H1 (cell line): Measurements from ENCODE around the gene FOXK1. TPM values are rescaled to one million over a fixed set of nuclear protein-coding genes. Genes with fewer than 3 reads are reported as not detected.
"Not testable (repeated sequence)": the region's sequence is repeated elsewhere in the genome, so short reads cannot be mapped to it uniquely, and the experiment has no call there.

ENCODE experiments used
- CTCF ChIA-PET: fragments of 300-600 bp; sonication (Branson Sonifier 250); formaldehyde crosslinking; loops from one replicate; lab custom pipeline; 2021; ENCODE audit not compliant: partially characterized antibody; lab: Charles Lee
- POLR2A ChIA-PET: fragments of 300-600 bp; sonication (Branson Sonifier 250); formaldehyde crosslinking; loops from one replicate; lab custom pipeline; 2021; ENCODE audit warnings: inconsistent platforms; ENCODE audit not compliant: partially characterized antibody; lab: Charles Lee
- DNase-seq, 2 experiments: peaks; one replicate each; pipeline versions ENCODE4 v3.0.0 to v3.0.0-alpha.2; 2010 to 2022; ENCODE audit warnings: low spot score in 2 of 2, low read depth in 1 of 2, mixed read lengths in 1 of 2
- FAIRE-seq: peaks from 2 replicates; lab custom pipeline; 2011; peaks lifted over from hg19 to GRCh38; lab: Jason Lieb, UNC
- H2AFZ ChIP-seq: 2 replicates; pipeline ENCODE4 v1.8.1; 2012; ENCODE audit warnings: low read length, inconsistent platforms
- H2AK5ac ChIP-seq: 2 replicates; pipeline ENCODE4 v1.6.1; 2013; ENCODE audit warnings: low read depth, low read length
- H2BK120ac ChIP-seq: replicated peaks from 2 replicates; pipeline ENCODE3; 2013; ENCODE audit warnings: low read depth, low read length, inconsistent platforms
- H2BK12ac ChIP-seq: 2 replicates; pipeline ENCODE4 v1.6.1; 2013; ENCODE audit warnings: low read depth, low read length
- H2BK15ac ChIP-seq: 2 replicates; pipeline ENCODE4 v1.6.1; 2013; ENCODE audit warnings: low read length
- H2BK20ac ChIP-seq: 2 replicates; pipeline ENCODE4 v1.6.1; 2013; ENCODE audit warnings: low read length
- H2BK5ac ChIP-seq: 2 replicates; pipeline ENCODE4 v1.6.1; 2013; ENCODE audit warnings: low read depth, low read length
- H3K14ac ChIP-seq: 2 replicates; pipeline ENCODE4 v1.6.1; 2013; ENCODE audit warnings: inconsistent platforms; ENCODE audit not compliant: insufficient read length
- H3K18ac ChIP-seq: 2 replicates; pipeline ENCODE4 v1.6.1; 2013; ENCODE audit warnings: low read length; ENCODE audit errors: extremely low read depth
- H3K23ac ChIP-seq: 2 replicates; pipeline ENCODE4 v1.6.1; 2013; ENCODE audit warnings: inconsistent platforms; ENCODE audit not compliant: insufficient read length
- H3K23me2 ChIP-seq: 2 replicates; pipeline ENCODE4 v1.6.1; 2013; ENCODE audit warnings: low read depth, low read length
- H3K27ac ChIP-seq: 2 replicates; pipeline ENCODE4 v1.6.1; 2011; ENCODE audit warnings: low read depth, low read length, inconsistent platforms
- H3K27me3 ChIP-seq, 4 experiments: replicated peaks in 1 of 4; 1 replicate in 1 of 4; 2 replicates in 3 of 4; pipeline versions ENCODE4 v1.6.1 to v1.8.1; 2011 to 2013; ENCODE audit warnings: low read length in 3 of 4, mild to moderate bottlenecking in 3 of 4, inconsistent platforms in 2 of 4, mixed read lengths in 2 of 4, moderate library complexity in 1 of 4; ENCODE audit not compliant: control insufficient read depth in 3 of 4, insufficient read depth in 3 of 4; ENCODE audit errors: extremely low read depth in 1 of 4
- H3K36me3 ChIP-seq, 4 experiments: 2 replicates each; pipeline versions ENCODE4 v1.6.1 to v1.8.1; 2011 to 2013; ENCODE audit warnings: mild to moderate bottlenecking in 4 of 4, low read length in 3 of 4, moderate library complexity in 2 of 4, control low read depth in 1 of 4, inconsistent platforms in 1 of 4; ENCODE audit not compliant: insufficient read depth in 4 of 4, control insufficient read depth in 2 of 4
- H3K4ac ChIP-seq: replicated peaks from 2 replicates; pipeline ENCODE3; 2013; ENCODE audit warnings: low read length, low read depth, mixed read lengths, inconsistent platforms; ENCODE audit not compliant: insufficient read length
- H3K4me1 ChIP-seq, 4 experiments: replicated peaks in 1 of 4; 1 replicate in 1 of 4; 2 replicates in 3 of 4; pipeline versions ENCODE4 v1.6.1 to v1.8.1; 2011 to 2013; ENCODE audit warnings: low read length in 3 of 4, inconsistent platforms in 2 of 4, mixed read lengths in 1 of 4; ENCODE audit not compliant: insufficient read depth in 4 of 4, control insufficient read depth in 3 of 4
- H3K4me2 ChIP-seq, 2 experiments: 2 replicates each; pipeline versions ENCODE4 v1.6.1 to v1.8.1; 2011 to 2013; ENCODE audit warnings: low read depth in 2 of 2, low read length in 2 of 2, control low read depth in 1 of 2, inconsistent platforms in 1 of 2, mild to moderate bottlenecking in 1 of 2; ENCODE audit not compliant: insufficient read depth in 1 of 2
- H3K4me3 ChIP-seq, 4 experiments: fragments of 200-600, 300-600 bp in 1 of 4; sonication (generic), shearing (Covaris generic), sonication (Bioruptor Twin) in 1 of 4; 2 replicates each; pipeline versions ENCODE4 v1.5.1 to v1.8.1; 2011 to 2016; ENCODE audit warnings: low read length in 4 of 4, low read depth in 3 of 4, control low read depth in 2 of 4, inconsistent platforms in 2 of 4, mild to moderate bottlenecking in 2 of 4, mixed read lengths in 1 of 4, moderate library complexity in 1 of 4; ENCODE audit not compliant: insufficient read depth in 2 of 4; ENCODE audit errors: extremely low read depth in 1 of 4
- H3K56ac ChIP-seq: replicated peaks from 2 replicates; pipeline ENCODE3; 2013; ENCODE audit warnings: low read depth, mild to moderate bottlenecking, mixed read lengths, low read length, inconsistent platforms; ENCODE audit not compliant: insufficient read length
- H3K79me1 ChIP-seq: 2 replicates; pipeline ENCODE4 v1.6.1; 2013; ENCODE audit warnings: low read depth, low read length, control low read depth
- H3K79me2 ChIP-seq, 2 experiments: 2 replicates each; pipeline versions ENCODE4 v1.6.1 to v1.8.1; 2012 to 2013; ENCODE audit warnings: low read length in 2 of 2, mild to moderate bottlenecking in 2 of 2, inconsistent platforms in 1 of 2; ENCODE audit not compliant: insufficient read depth in 2 of 2, control insufficient read depth in 1 of 2
- H3K9ac ChIP-seq, 4 experiments: replicated peaks in 1 of 4; 1 replicate in 1 of 4; 2 replicates in 3 of 4; pipeline versions ENCODE4 v1.6.1 to v1.8.1; 2011 to 2013; ENCODE audit warnings: low read depth in 3 of 4, low read length in 3 of 4, control low read depth in 2 of 4, mild to moderate bottlenecking in 2 of 4, moderate library complexity in 2 of 4, inconsistent platforms in 1 of 4; ENCODE audit errors: extremely low read depth in 1 of 4
- H3K9me3 ChIP-seq, 2 experiments: 2 replicates each; pipeline versions ENCODE4 v1.6.1 to v1.8.1; 2012 to 2013; ENCODE audit warnings: mild to moderate bottlenecking in 2 of 2, moderate library complexity in 2 of 2, control low read depth in 1 of 2, inconsistent platforms in 1 of 2, low read depth in 1 of 2, low read length in 1 of 2, mixed read lengths in 1 of 2; ENCODE audit not compliant: insufficient read depth in 2 of 2
- H4K20me1 ChIP-seq, 2 experiments: replicated peaks in 1 of 2; 2 replicates each; pipeline versions ENCODE3 to v1.8.1; 2011 to 2013; ENCODE audit warnings: inconsistent platforms in 2 of 2, low read length in 2 of 2, mild to moderate bottlenecking in 1 of 2; ENCODE audit not compliant: insufficient read depth in 2 of 2, control insufficient read depth in 1 of 2
- H4K5ac ChIP-seq: 2 replicates; pipeline ENCODE4 v1.6.1; 2013; ENCODE audit warnings: low read length, low read depth, mixed read lengths, inconsistent platforms; ENCODE audit not compliant: insufficient read length
- H4K8ac ChIP-seq: 2 replicates; pipeline ENCODE4 v1.8.0; 2013; ENCODE audit warnings: mild to moderate bottlenecking, moderate library complexity, low read length, inconsistent platforms; ENCODE audit not compliant: insufficient read depth; ENCODE audit errors: extremely low read depth
- H4K91ac ChIP-seq: replicated peaks from 2 replicates; pipeline ENCODE3; 2013; ENCODE audit warnings: low read length, mixed read lengths, inconsistent platforms; ENCODE audit not compliant: insufficient read length
- BACH1 ChIP-seq: IDR thresholded peaks from 2 replicates; pipeline ENCODE4 v1.6.1; 2012; ENCODE audit warnings: low read length, improper control_type of control experiment
- CEBPB ChIP-seq: IDR thresholded peaks from 2 replicates; pipeline ENCODE4 v1.6.1; 2012; ENCODE audit warnings: low read depth, low read length
- FOSL1 ChIP-seq: IDR thresholded peaks from 2 replicates; pipeline ENCODE4 v1.6.1; 2011; ENCODE audit warnings: mild to moderate bottlenecking, low read depth, low read length, moderate library complexity; ENCODE audit not compliant: insufficient read depth
- RAD21 ChIP-seq, 2 experiments: IDR thresholded peaks in 1 of 2; conservative IDR thresholded peaks in 1 of 2; 2 replicates each; pipeline ENCODE4 v1.6.1; 2011; ENCODE audit warnings: low read depth in 2 of 2, low read length in 2 of 2, improper control_type of control experiment in 1 of 2, inconsistent platforms in 1 of 2, mild to moderate bottlenecking in 1 of 2, moderate library complexity in 1 of 2
- SP4 ChIP-seq: IDR thresholded peaks from 2 replicates; pipeline ENCODE4 v1.6.1; 2012; ENCODE audit warnings: low read length, inconsistent platforms
- WGBS, 2 experiments: shearing (Covaris generic) in 1 of 2; methylation state at CpG; one replicate each; pipeline versions ENCODE4 v1.1.6 to v1.1.7; 2013 to 2015; ENCODE audit warnings: low lambda C conversion rate in 2 of 2, mixed read lengths in 2 of 2, inconsistent platforms in 1 of 2, low coverage in 1 of 2, missing lambda C conversion rate in 1 of 2; ENCODE audit not compliant: insufficient replicate concordance in 2 of 2, insufficient coverage in 1 of 2, insufficient read length in 1 of 2; ENCODE audit errors: extremely low coverage in 1 of 2, missing lambda C conversion rate in 1 of 2; 5-methylcytosine and 5-hydroxymethylcytosine counted together
- polyA plus RNA-seq, 7 experiments: library from polyadenylated mRNA; depleted of rRNA in 3 of 7; stranded (reverse) in 5 of 7; unstranded in 2 of 7; fragments of >200 nt in 5 of 7; fragments of 200-250 nt in 2 of 7; gene quantifications; 1 replicate in 5 of 7; 2 replicates in 1 of 7; 4 replicates in 1 of 7; pipeline versions ENCODE4 v1.2.1 to v1.2.3, GENCODE V29; 2011 to 2013; ENCODE audit warnings: missing spikeins in 2 of 7, mixed read lengths in 2 of 7
- total RNA-seq: library from RNA; stranded (reverse); fragmentation: NEBNext Ultra II Directional; extraction: Animal tissue kit (Norgen Biotek cat#: 25700); gene quantifications from 2 replicates; pipeline ENCODE4 v1.2.1, GENCODE V29; 2021

FOXK1 gene
- total and polyA plus RNA-seq, 2 of the 8 experiments (the other 6 are each of a cell fraction or from before 2014, with no cell fraction given) = 2.0 to 8.5 TPM

DNA sequence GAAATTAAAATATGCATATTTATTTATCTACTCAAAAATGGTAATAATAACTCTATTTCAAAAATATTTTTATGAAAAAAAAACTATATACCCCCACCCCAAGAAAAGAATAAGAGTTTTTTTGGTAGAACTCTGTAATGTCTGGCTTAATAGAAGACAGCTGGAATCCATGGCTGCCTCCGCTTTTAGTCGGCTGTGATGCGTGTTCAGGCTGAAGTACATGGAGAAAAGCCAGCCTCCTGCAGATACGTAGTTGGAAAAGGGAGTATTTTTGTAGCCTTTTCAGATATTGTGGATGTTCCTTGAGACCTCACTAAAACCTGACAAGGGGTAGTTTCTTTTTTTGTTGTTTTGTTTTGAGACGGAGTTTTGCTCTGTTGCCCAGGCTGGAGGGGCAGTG is 10.0 kb downstream of the FOXK1 start (continued):
- no peak for TF ChIP-seq RAD21 (IDR thresholded peaks at IDR 0.05 in 1 of 2, conservative IDR thresholded peaks at IDR 0.05 in 1 of 2; ENCODE audit: low read depth in 2 of 2, low read length in 2 of 2)
- no peak for TF ChIP-seq FOSL1
- TF ChIP-seq BACH1 = no peak
- no peak for TF ChIP-seq SP4
- no peak for TF ChIP-seq CEBPB

- not testable (repeated sequence) for H3K9ac ChIP-seq, H3K9me3 ChIP-seq, H3K4me2 ChIP-seq, H2BK15ac ChIP-seq, H2BK12ac ChIP-seq, H3K14ac ChIP-seq, H2BK5ac ChIP-seq, H3K23ac ChIP-seq, H3K23me2 ChIP-seq, H3K18ac ChIP-seq, DNase-seq, H2AFZ ChIP-seq, H4K8ac ChIP-seq, H4K91ac ChIP-seq, H3K4me3 ChIP-seq, H2BK120ac ChIP-seq, H2AK5ac ChIP-seq, H3K56ac ChIP-seq, H3K27me3 ChIP-seq, H3K79me2 ChIP-seq, H3K4me1 ChIP-seq, H3K36me3 ChIP-seq, H4K5ac ChIP-seq, FAIRE-seq, H2BK20ac ChIP-seq, H3K27ac ChIP-seq, H3K4ac ChIP-seq, H3K79me1 ChIP-seq
- WGBS, 2 experiments = 84% methylated on average over 5 of the region's 5 CpGs; no CpG with 5 or more reads in 1 of the 2 experiments
- ChIA-PET POLR2A (interaction anchor here (0.7 kb wide), 1 partner anchor 1888 kb away, joined by 3 read pairs; no protein-coding TSS in a partner anchor), CTCF (interaction anchor here (0.6 to 1.7 kb wide), 6 partner anchors 18 to 393 kb away, joined by 3 to 5 read pairs (median 3); no protein-coding TSS in a partner anchor)
- peaks cover 6 to 23% of the 10 kb centered on the region in 2 experiments for H4K20me1 ChIP-seq
These were observed 10.5 kb downstream of the FOXK1 start for GRCh38 chr7:4692622-4693021.
